WTC11 (cell line): ENCODE results near the gene SGMS1. TPM values are rescaled to one million over a fixed set of nuclear protein-coding genes. Genes with fewer than 3 reads are reported as not detected.

ENCODE experiments used
- ATAC-seq: fragments of 200-7000 bp; cut with Tn5 transposase; 2 replicates; pipeline ENCODE4 v1.10.0; 2021; ENCODE audit warnings: mild to moderate bottlenecking, moderate library complexity
- CTCF ChIA-PET: fragments of 300-600 bp; sonication (Branson Sonifier 250); formaldehyde crosslinking; loops from one replicate; lab custom pipeline; 2021; ENCODE audit warnings: antibody characterized with exemption; lab: Charles Lee
- POLR2A ChIA-PET: fragments of 350-600 bp; sonication (Branson Sonifier 250); formaldehyde crosslinking; loops from one replicate; lab custom pipeline; 2021; ENCODE audit warnings: antibody characterized with exemption; lab: Charles Lee
- DNase-seq: peaks from one replicate; pipeline ENCODE4 v3.0.0; 2021; ENCODE audit warnings: low spot score
- H3K27ac Mint-ChIP-seq: 2 replicates; pipeline ENCODE4 v1.8.0; 2021; ENCODE audit warnings: mixed read lengths
- H3K27me3 Mint-ChIP-seq: 2 replicates; pipeline ENCODE4 v1.8.0; 2021; ENCODE audit warnings: low read depth, mild to moderate bottlenecking, moderate library complexity, mixed read lengths
- H3K36me3 Mint-ChIP-seq: 2 replicates; pipeline ENCODE4 v1.8.0; 2021; ENCODE audit warnings: mixed read lengths
- H3K4me1 Mint-ChIP-seq: 2 replicates; pipeline ENCODE4 v1.8.0; 2022; ENCODE audit warnings: mixed read lengths
- H3K4me3 Mint-ChIP-seq: 2 replicates; pipeline ENCODE4 v1.8.0; 2021; ENCODE audit warnings: mild to moderate bottlenecking, moderate library complexity, mixed read lengths
- H3K9me3 Mint-ChIP-seq: 2 replicates; pipeline ENCODE4 v1.8.0; 2021; ENCODE audit warnings: mixed read lengths
- ATF6 ChIP-seq: sonication (generic); formaldehyde crosslinking; IDR thresholded peaks from 2 replicates; pipeline ENCODE4 v1.8.1; 2023; ENCODE audit warnings: mild to moderate bottlenecking, missing genetic modification reagents
- CREM ChIP-seq: sonication (generic); formaldehyde crosslinking; IDR thresholded peaks from 2 replicates; pipeline ENCODE4 v1.8.1; 2022; ENCODE audit warnings: mild to moderate bottlenecking, missing genetic modification reagents, moderate library complexity
- CTCF ChIP-seq: fragments of 200-600 bp; IDR thresholded peaks from 2 replicates; pipeline ENCODE4 v1.8.0; 2022; ENCODE audit warnings: antibody characterized with exemption
- E2F1 ChIP-seq: sonication (generic); formaldehyde crosslinking; IDR thresholded peaks from 2 replicates; pipeline ENCODE4 v1.8.0; 2022; ENCODE audit warnings: mild to moderate bottlenecking, missing genetic modification reagents
- ELF4 ChIP-seq: sonication (generic); formaldehyde crosslinking; IDR thresholded peaks from 2 replicates; pipeline ENCODE4 v1.8.1; 2022; ENCODE audit warnings: low read depth, mild to moderate bottlenecking, moderate library complexity, missing genetic modification reagents
- ETV6 ChIP-seq: sonication (generic); formaldehyde crosslinking; IDR thresholded peaks from 2 replicates; pipeline ENCODE4 v1.8.1; 2022; ENCODE audit warnings: mild to moderate bottlenecking, missing genetic modification reagents
- FOXK1 ChIP-seq: sonication (generic); formaldehyde crosslinking; IDR thresholded peaks from 2 replicates; pipeline ENCODE4 v1.8.0; 2022; ENCODE audit warnings: mild to moderate bottlenecking, moderate library complexity, missing genetic modification reagents
- HMGA2 ChIP-seq: fragments of 250-450 bp; sonication (Bioruptor Pico); IDR thresholded peaks from 2 replicates; pipeline ENCODE4 v1.4.0; 2021; ENCODE audit warnings: mild to moderate bottlenecking, moderate library complexity
- JUN ChIP-seq: sonication (generic); formaldehyde crosslinking; IDR thresholded peaks from 2 replicates; pipeline ENCODE4 v1.8.0; 2023; ENCODE audit warnings: mild to moderate bottlenecking, missing genetic modification reagents
- PRRX2 ChIP-seq: fragments of 250-450 bp; sonication (Bioruptor Pico); IDR thresholded peaks from 2 replicates; pipeline ENCODE4 v1.8.0; 2021; ENCODE audit warnings: mild to moderate bottlenecking
- RORB ChIP-seq: fragments of 250-450 bp; sonication (Bioruptor Pico); IDR thresholded peaks from 2 replicates; pipeline ENCODE4 v1.9.0; 2021; ENCODE audit warnings: mild to moderate bottlenecking
- ZBTB21 ChIP-seq: sonication (generic); formaldehyde crosslinking; IDR thresholded peaks from 2 replicates; pipeline ENCODE4 v1.8.1; 2023; ENCODE audit warnings: mild to moderate bottlenecking, missing genetic modification reagents, borderline replicate concordance
- ZNF317 ChIP-seq: sonication (generic); formaldehyde crosslinking; IDR thresholded peaks from 2 replicates; pipeline ENCODE4 v1.8.1; 2023; ENCODE audit warnings: low read depth, mild to moderate bottlenecking, moderate library complexity, missing genetic modification reagents, borderline replicate concordance
- ZNF423 ChIP-seq: fragments of 250-450 bp; sonication (Bioruptor Pico); IDR thresholded peaks from 2 replicates; pipeline ENCODE4 v2.1.2; 2022; ENCODE audit warnings: mild to moderate bottlenecking, moderate library complexity
- ZNF532 ChIP-seq: fragments of 250-450 bp; sonication (Bioruptor Pico); IDR thresholded peaks from 2 replicates; pipeline ENCODE4 v1.9.0; 2021; ENCODE audit warnings: mild to moderate bottlenecking, borderline replicate concordance
- total RNA-seq: library from RNA; stranded (reverse); gene quantifications from 3 replicates; pipeline ENCODE4 v1.2.3, GENCODE V29; 2021
- TF ChIP-seq, protein P1 (sequence below): sonication (generic); formaldehyde crosslinking; IDR thresholded peaks from 2 replicates; pipeline ENCODE4 v1.8.1; 2023; ENCODE audit warnings: mild to moderate bottlenecking, missing genetic modification reagents
- TF ChIP-seq, protein P2 (sequence below): sonication (generic); formaldehyde crosslinking; IDR thresholded peaks from 2 replicates; pipeline ENCODE4 v1.8.1; 2022; ENCODE audit warnings: missing genetic modification reagents, borderline replicate concordance
- TF ChIP-seq, protein P3 (sequence below): sonication (generic); formaldehyde crosslinking; conservative IDR thresholded peaks from 2 replicates; pipeline ENCODE4 v1.8.1; 2022; ENCODE audit warnings: mild to moderate bottlenecking, missing genetic modification reagents

Gene SGMS1
- total RNA-seq, 1 experiment from 2014 or later: 13.2 TPM

DNA sequence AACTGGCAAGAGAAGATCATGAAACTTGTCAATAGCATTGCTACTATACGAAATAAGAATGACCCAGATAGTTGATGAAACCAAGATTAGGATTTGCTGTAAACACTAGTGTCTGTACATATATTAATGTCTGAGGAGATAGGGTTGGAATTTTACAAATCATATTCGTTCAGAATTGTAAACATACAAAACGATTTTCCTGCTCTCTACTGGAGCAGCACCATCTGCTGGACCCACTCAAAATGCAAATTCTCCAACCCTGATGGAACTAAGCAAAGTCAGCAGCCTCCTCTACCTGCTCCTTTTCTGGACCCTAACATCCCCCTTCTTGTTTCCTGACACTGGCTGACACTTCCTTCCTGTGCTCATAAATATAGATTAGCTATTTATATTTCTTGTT, 29.4 kb upstream of the SGMS1 start:
- POLR2A ChIA-PET: no interaction called here
- no peaks in the 10 kb centered on the region for H3K9me3 Mint-ChIP-seq
- peak; percentile 48; the same call in 1 of the 2 replicates for ATAC-seq
- H3K36me3 Mint-ChIP-seq: no peaks in the 10 kb centered on the region
- peaks cover 11% of the 10 kb centered on the region for H3K4me1 Mint-ChIP-seq
- no peak for DNase-seq
- CTCF ChIA-PET: no interaction called here
- H3K27ac Mint-ChIP-seq: no peak overlapping the region
- TF ChIP-seq CTCF (no peak), ETV6 (CRISPR knock-in tag) (no peak), ELF4 (no peak), JUN (CRISPR knock-in tag) (no peak), PRRX2 (CRISPR knock-in tag) (no peak), ZBTB21 (CRISPR knock-in tag) (no peak), HMGA2 (CRISPR knock-in tag) (no peak)
- H3K4me3 Mint-ChIP-seq: no peak overlapping the region
- no peaks in the 10 kb centered on the region for H3K27me3 Mint-ChIP-seq

DNA sequence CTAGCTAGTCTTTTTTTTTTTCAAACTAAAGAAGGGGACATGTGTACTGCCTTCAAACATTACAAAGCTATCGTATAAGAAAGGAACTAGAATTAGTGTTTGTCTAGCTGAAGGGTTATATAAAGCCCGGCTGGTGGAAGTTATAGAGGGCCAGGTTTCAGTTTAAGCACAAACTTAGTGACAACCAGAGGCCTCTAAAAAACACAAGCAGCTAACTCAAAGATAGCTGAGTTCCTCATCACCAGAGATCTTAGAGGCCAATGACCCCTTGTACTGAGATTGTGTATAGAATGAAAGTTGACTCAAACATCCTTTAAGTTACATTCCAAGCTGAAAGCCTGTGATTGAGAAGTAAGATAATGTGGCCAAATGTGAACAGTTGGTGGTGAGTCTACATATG, 28.1 kb upstream of the SGMS1 start:
- Mint-ChIP-seq H3K9me3 (no peaks in the 10 kb centered on the region), H3K4me1 (peaks cover 11% of the 10 kb centered on the region)

More for the DNA sequence above, 28.1 kb upstream of the SGMS1 start:
- ATAC-seq (no peak), DNase-seq (no peak)
- POLR2A ChIA-PET: interaction anchor here (0.5 kb wide), 1 partner anchor 885 kb away, joined by 3 read pairs; no protein-coding TSS in a partner anchor
- no peak overlapping the region for H3K27ac Mint-ChIP-seq
- no peaks in the 10 kb centered on the region for H3K36me3 Mint-ChIP-seq
- no peak overlapping the region for H3K4me3 Mint-ChIP-seq
- TF ChIP-seq ZNF317 (CRISPR knock-in tag) (no peak), ZNF532 (no peak), FOXK1 (no peak), E2F1 (CRISPR knock-in tag) (no peak), ZNF423 (CRISPR knock-in tag) (no peak), RORB (CRISPR knock-in tag) (no peak), CREM (no peak), ATF6 (CRISPR knock-in tag) (no peak)
- TF ChIP-seq, protein P1, sequence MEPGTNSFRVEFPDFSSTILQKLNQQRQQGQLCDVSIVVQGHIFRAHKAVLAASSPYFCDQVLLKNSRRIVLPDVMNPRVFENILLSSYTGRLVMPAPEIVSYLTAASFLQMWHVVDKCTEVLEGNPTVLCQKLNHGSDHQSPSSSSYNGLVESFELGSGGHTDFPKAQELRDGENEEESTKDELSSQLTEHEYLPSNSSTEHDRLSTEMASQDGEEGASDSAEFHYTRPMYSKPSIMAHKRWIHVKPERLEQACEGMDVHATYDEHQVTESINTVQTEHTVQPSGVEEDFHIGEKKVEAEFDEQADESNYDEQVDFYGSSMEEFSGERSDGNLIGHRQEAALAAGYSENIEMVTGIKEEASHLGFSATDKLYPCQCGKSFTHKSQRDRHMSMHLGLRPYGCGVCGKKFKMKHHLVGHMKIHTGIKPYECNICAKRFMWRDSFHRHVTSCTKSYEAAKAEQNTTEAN: no peak
- TF ChIP-seq, protein P2, sequence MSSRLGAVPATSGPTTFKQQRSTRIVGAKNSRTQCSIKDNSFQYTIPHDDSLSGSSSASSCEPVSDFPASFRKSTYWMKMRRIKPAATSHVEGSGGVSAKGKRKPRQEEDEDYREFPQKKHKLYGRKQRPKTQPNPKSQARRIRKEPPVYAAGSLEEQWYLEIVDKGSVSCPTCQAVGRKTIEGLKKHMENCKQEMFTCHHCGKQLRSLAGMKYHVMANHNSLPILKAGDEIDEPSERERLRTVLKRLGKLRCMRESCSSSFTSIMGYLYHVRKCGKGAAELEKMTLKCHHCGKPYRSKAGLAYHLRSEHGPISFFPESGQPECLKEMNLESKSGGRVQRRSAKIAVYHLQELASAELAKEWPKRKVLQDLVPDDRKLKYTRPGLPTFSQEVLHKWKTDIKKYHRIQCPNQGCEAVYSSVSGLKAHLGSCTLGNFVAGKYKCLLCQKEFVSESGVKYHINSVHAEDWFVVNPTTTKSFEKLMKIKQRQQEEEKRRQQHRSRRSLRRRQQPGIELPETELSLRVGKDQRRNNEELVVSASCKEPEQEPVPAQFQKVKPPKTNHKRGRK (CRISPR knock-in tag): no peak
- TF ChIP-seq, protein P3, sequence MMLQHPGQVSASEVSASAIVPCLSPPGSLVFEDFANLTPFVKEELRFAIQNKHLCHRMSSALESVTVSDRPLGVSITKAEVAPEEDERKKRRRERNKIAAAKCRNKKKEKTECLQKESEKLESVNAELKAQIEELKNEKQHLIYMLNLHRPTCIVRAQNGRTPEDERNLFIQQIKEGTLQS: no peak
- TF ChIP-seq, all 79 proteins: peak for 0
- no peaks in the 10 kb centered on the region for H3K27me3 Mint-ChIP-seq
- CTCF ChIA-PET: no interaction called here
